ENCODE data around the gene P2RX3.

DNA sequence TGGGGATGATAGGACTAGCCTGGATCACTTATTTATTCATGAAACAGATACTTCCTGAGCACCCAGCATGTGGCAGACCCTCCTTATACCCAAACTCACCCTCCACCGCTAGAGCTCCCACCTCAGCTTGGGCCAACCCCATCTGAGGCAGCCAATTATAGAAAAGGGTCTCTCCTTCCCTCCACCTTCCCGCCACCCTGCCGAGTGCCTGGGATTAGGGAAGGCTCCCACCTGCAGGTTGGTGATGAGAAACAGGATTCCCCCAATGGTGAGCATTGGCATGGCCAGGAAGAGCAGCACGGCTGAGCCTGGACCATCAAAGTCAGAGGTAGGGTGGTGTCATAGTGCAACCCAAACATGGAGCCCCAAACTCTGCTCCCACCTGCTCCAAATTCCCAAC, 82.9 kb downstream of the P2RX3 start:
- TF ChIP-seq RAD21 (IDR thresholded peaks at IDR 0.05; ENCODE audit: low read depth) (no peak), CREB1 (IDR thresholded peaks at IDR 0.05; ENCODE audit: low read depth) (no peak), YY1 (IDR thresholded peaks at IDR 0.05; ENCODE audit: low read depth) (no peak), ZBTB7A (IDR thresholded peaks at IDR 0.05; ENCODE audit: low read depth) (no peak), EP300 (IDR thresholded peaks at IDR 0.05; ENCODE audit: borderline replicate concordance) (no peak)
- TF ChIP-seq, protein P1, sequence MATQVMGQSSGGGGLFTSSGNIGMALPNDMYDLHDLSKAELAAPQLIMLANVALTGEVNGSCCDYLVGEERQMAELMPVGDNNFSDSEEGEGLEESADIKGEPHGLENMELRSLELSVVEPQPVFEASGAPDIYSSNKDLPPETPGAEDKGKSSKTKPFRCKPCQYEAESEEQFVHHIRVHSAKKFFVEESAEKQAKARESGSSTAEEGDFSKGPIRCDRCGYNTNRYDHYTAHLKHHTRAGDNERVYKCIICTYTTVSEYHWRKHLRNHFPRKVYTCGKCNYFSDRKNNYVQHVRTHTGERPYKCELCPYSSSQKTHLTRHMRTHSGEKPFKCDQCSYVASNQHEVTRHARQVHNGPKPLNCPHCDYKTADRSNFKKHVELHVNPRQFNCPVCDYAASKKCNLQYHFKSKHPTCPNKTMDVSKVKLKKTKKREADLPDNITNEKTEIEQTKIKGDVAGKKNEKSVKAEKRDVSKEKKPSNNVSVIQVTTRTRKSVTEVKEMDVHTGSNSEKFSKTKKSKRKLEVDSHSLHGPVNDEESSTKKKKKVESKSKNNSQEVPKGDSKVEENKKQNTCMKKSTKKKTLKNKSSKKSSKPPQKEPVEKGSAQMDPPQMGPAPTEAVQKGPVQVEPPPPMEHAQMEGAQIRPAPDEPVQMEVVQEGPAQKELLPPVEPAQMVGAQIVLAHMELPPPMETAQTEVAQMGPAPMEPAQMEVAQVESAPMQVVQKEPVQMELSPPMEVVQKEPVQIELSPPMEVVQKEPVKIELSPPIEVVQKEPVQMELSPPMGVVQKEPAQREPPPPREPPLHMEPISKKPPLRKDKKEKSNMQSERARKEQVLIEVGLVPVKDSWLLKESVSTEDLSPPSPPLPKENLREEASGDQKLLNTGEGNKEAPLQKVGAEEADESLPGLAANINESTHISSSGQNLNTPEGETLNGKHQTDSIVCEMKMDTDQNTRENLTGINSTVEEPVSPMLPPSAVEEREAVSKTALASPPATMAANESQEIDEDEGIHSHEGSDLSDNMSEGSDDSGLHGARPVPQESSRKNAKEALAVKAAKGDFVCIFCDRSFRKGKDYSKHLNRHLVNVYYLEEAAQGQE (IDR thresholded peaks at IDR 0.05; ENCODE audit: low read depth) = no peak
- TF ChIP-seq, protein P2, sequence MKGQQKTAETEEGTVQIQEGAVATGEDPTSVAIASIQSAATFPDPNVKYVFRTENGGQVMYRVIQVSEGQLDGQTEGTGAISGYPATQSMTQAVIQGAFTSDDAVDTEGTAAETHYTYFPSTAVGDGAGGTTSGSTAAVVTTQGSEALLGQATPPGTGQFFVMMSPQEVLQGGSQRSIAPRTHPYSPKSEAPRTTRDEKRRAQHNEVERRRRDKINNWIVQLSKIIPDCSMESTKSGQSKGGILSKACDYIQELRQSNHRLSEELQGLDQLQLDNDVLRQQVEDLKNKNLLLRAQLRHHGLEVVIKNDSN (IDR thresholded peaks at IDR 0.05) = no peak
